Nephron progenitor cell (in vitro differentiated cells): Measurements from ENCODE around the gene ZSCAN2.
A peak's percentile ranks its signal among the peaks of the same experiment; 100 is the strongest.

Source experiments
- DNase-seq: peaks from one replicate; pipeline ENCODE4 v3.0.0; 2021
- H3K27ac Mint-ChIP-seq: 2 replicates; pipeline ENCODE4 v1.8.0; 2021; ENCODE audit warnings: mild to moderate bottlenecking, moderate library complexity, mixed read lengths
- H3K27me3 Mint-ChIP-seq: 2 replicates; pipeline ENCODE4 v1.8.0; 2021; ENCODE audit warnings: mild to moderate bottlenecking, low read depth, mixed read lengths; ENCODE audit not compliant: poor library complexity
- H3K36me3 Mint-ChIP-seq: 2 replicates; pipeline ENCODE4 v1.8.0; 2021; ENCODE audit warnings: low read depth, mixed read lengths
- H3K4me1 Mint-ChIP-seq: 2 replicates; pipeline ENCODE4 v1.8.0; 2021; ENCODE audit warnings: mixed read lengths
- H3K4me3 Mint-ChIP-seq: 2 replicates; pipeline ENCODE4 v1.8.0; 2021; ENCODE audit warnings: mild to moderate bottlenecking, moderate library complexity, mixed read lengths
- H3K9me3 Mint-ChIP-seq: 2 replicates; pipeline ENCODE4 v1.8.0; 2021; ENCODE audit warnings: mild to moderate bottlenecking, moderate library complexity, mixed read lengths
- CTCF ChIP-seq: fragments of 200-600 bp; sonication (generic); IDR thresholded peaks from 2 replicates; pipeline ENCODE4 v1.5.0; 2021; ENCODE audit warnings: antibody characterized with exemption

Gene ZSCAN2

DNA sequence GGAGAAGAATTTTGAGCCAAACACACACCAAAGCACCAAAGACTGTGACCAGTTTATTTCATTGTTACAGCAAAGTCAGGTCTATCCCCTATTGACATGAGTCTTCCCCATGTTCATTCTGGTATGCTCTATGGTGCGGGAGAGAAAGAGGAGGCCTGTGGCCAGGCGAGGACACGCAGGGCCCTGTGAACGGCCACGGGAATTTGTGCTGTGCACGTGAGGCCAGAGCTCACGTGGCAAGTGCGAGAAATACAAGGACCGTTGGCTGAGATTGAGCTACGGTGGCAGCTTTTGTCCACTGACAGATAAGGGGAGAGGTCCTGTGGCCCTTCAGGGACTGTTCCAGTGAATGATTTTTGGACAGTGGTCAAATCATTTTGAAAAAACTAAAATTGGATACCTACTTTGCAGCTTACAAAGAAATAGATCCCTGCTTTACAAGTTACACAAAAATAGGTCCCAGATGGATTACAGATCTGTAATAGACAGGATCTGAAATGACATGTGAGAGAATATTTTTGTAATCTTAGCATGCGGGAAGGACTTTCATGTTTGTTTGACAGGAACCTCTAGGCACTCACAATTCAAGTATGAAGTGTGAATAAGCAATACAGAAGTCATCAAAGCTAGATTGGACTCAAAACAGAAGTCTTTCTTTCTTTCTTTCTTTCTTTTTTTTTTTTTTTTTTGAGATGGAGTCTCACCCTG lies 9.2 kb downstream of the ZSCAN2 start:
- H3K4me3 Mint-ChIP-seq, result no peak overlapping the region
- H3K27ac Mint-ChIP-seq, result no peak overlapping the region
- no peak for TF ChIP-seq CTCF

DNA sequence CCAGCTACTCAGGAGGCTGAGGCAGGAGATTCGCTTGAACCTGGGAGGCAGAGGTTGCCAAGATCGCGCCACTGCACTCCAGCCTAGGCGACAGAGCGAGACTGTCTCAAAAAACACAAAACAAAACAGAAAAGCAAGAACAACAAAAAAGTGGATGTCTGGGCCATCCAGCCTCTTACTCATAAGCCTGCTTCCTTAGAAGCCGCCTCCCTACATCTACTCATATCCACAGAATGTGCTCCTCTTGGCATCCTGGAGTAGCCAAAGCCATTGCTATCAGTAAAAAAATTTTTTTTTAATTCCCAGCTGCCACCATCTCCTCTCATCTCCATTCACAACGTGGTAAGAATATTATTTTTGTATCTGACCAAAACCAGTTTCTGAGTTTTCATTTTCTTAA lies 10.8 kb downstream of the ZSCAN2 start:
- Mint-ChIP-seq H3K27ac (peak overlapping the region; percentile 88), H3K9me3 (peaks cover 45% of the 10 kb centered on the region), H3K27me3 (no peaks in the 10 kb centered on the region), H3K4me3 (no peak overlapping the region), H3K4me1 (peaks cover 11% of the 10 kb centered on the region), H3K36me3 (peaks cover 94% of the 10 kb centered on the region)
- DNase-seq, result no peak
- TF ChIP-seq CTCF, result no peak

More for the DNA sequence above, 9.2 kb downstream of the ZSCAN2 start:
- H3K4me1 Mint-ChIP-seq, result peaks cover 23% of the 10 kb centered on the region
- H3K9me3 Mint-ChIP-seq, result peaks cover 31% of the 10 kb centered on the region
- no peaks in the 10 kb centered on the region for H3K27me3 Mint-ChIP-seq
- DNase-seq, result no peak
- H3K36me3 Mint-ChIP-seq, result peaks cover 94% of the 10 kb centered on the region

DNA sequence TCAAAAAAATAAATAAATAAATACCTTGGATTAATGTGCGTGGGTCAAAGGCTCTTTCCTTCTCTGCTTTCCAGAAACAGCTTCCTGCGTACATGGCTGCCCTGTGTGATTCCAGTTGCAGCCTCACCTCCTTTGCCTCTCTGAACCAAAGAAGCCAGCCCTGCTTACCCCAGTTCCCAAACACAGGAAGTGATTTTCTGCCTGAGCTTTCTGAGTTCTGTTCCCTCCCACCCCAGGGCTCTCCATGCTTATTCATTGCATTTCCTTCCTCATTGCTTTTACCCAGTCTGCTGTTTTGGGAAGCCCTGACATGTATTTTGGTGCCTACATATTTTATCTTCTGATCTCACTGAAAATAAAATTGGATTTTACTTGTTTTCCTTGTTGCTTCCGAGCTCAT lies 15.4 kb downstream of the ZSCAN2 start:
- Mint-ChIP-seq H3K36me3 (peaks cover 99% of the 10 kb centered on the region), H3K27ac (no peak overlapping the region), H3K4me3 (no peak overlapping the region), H3K27me3 (peaks cover 4% of the 10 kb centered on the region), H3K9me3 (peaks cover 83% of the 10 kb centered on the region), H3K4me1 (peaks cover 5% of the 10 kb centered on the region)
- no peak for TF ChIP-seq CTCF
- no peak for DNase-seq

DNA sequence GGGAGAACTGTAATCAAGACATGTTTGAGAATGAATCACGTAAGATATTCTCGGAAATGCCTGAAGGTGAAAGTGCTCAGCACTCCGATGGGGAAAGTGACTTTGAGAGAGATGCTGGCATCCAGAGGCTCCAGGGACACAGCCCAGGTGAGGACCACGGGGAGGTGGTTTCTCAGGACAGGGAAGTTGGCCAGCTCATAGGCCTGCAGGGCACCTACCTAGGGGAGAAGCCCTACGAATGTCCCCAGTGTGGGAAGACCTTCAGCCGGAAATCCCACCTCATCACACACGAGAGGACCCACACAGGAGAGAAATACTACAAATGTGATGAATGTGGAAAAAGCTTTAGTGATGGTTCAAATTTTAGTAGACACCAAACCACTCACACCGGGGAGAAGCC lies 19.8 kb downstream of the ZSCAN2 start:
- Mint-ChIP-seq H3K36me3 (peaks cover 100% of the 10 kb centered on the region), H3K4me3 (no peak overlapping the region), H3K4me1 (no peaks in the 10 kb centered on the region), H3K27ac (no peak overlapping the region), H3K9me3 (peaks cover 97% of the 10 kb centered on the region), H3K27me3 (peaks cover 10% of the 10 kb centered on the region)
- TF ChIP-seq CTCF, result no peak
- DNase-seq, result no peak

DNA sequence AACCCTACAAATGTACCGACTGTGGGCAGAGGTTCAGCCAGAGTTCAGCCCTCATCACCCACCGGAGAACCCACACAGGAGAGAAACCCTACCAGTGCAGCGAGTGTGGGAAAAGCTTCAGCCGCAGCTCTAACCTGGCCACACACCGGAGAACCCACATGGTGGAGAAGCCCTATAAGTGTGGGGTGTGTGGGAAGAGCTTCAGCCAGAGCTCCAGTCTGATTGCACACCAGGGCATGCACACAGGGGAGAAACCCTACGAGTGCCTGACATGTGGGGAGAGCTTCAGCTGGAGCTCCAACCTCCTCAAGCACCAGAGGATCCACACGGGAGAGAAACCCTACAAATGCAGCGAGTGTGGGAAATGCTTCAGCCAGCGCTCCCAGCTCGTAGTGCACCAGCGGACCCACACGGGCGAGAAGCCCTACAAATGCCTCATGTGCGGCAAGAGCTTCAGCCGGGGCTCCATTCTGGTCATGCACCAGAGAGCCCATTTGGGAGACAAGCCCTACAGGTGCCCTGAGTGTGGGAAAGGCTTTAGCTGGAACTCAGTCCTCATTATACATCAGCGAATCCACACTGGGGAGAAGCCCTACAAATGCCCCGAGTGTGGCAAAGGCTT lies 20.7 kb downstream of the ZSCAN2 start:
- no peak for TF ChIP-seq CTCF
- no peak overlapping the region for H3K27ac Mint-ChIP-seq
- peaks cover 100% of the 10 kb centered on the region for H3K36me3 Mint-ChIP-seq
- no peak overlapping the region for H3K4me3 Mint-ChIP-seq
- no peak for DNase-seq
- H3K9me3 Mint-ChIP-seq, result peaks cover 93% of the 10 kb centered on the region
- H3K27me3 Mint-ChIP-seq, result peaks cover 10% of the 10 kb centered on the region
- H3K4me1 Mint-ChIP-seq, result no peaks in the 10 kb centered on the region

- Mint-ChIP-seq H3K27ac (peak overlapping the region; percentile 69), H3K27me3 (peaks cover 10% of the 10 kb centered on the region), H3K4me1 (no peaks in the 10 kb centered on the region), H3K9me3 (peaks cover 64% of the 10 kb centered on the region), H3K36me3 (peaks cover 80% of the 10 kb centered on the region), H3K4me3 (no peak overlapping the region)
- no peak for DNase-seq
- no peak for TF ChIP-seq CTCF
Observed at GRCh38 chr15:84624359-84624758, 23.6 kb downstream of the ZSCAN2 start.
